GM21390 (cell line): ENCODE data around the gene SMOC1.

ENCODE experiments used
- ATAC-seq: cut with Tn5 transposase; IDR thresholded peaks from one replicate; pipeline ENCODE4 v1.9.1; 2021; ENCODE audit not compliant: unreplicated experiment

The SMOC1 gene

GRCh38 chr14:69861025-69861569 is 18.1 kb upstream of the SMOC1 start:
- ATAC-seq, result no peak

- ATAC-seq, result no peak
These were observed 16.1 kb upstream of the SMOC1 start for GRCh38 chr14:69863083-69863482.

- ATAC-seq, result no peak
These were observed 13.4 kb upstream of the SMOC1 start for GRCh38 chr14:69865701-69866365.

- ATAC-seq, result no peak
These were observed 10.8 kb upstream of the SMOC1 start for GRCh38 chr14:69868363-69868963.

GRCh38 chr14:69870613-69871012 is 8.6 kb upstream of the SMOC1 start:
- no peak for ATAC-seq

- ATAC-seq, result no peak
These were observed 5.1 kb upstream of the SMOC1 start for GRCh38 chr14:69873877-69874780.

GRCh38 chr14:69876221-69876847 is 2.9 kb upstream of the SMOC1 start:
- ATAC-seq, result no peak

- ATAC-seq, result no peak
These were observed 2.3 kb upstream of the SMOC1 start for GRCh38 chr14:69876848-69877306.

- ATAC-seq, result no peak
These were observed 1.7 kb upstream of the SMOC1 start for GRCh38 chr14:69877492-69877891.

- no peak for ATAC-seq
These were observed 965 bp upstream of the SMOC1 start for GRCh38 chr14:69878251-69878650.

GRCh38 chr14:69880044-69880487 is 850 bp downstream of the SMOC1 start:
- ATAC-seq, result no peak

- no peak for ATAC-seq
These were observed 1.7 kb downstream of the SMOC1 start for GRCh38 chr14:69880893-69881292.

GRCh38 chr14:69882116-69882864 is 3.1 kb downstream of the SMOC1 start:
- no peak for ATAC-seq

- ATAC-seq, result no peak
These were observed 3.7 kb downstream of the SMOC1 start for GRCh38 chr14:69882915-69883314.

- ATAC-seq, result no peak
These were observed 7.4 kb downstream of the SMOC1 start for GRCh38 chr14:69886453-69887242.

- no peak for ATAC-seq
These were observed 8.8 kb downstream of the SMOC1 start for GRCh38 chr14:69887740-69888657.

GRCh38 chr14:69891422-69891821 is 12.2 kb downstream of the SMOC1 start:
- no peak for ATAC-seq

GRCh38 chr14:69895109-69895508 is 15.9 kb downstream of the SMOC1 start:
- no peak for ATAC-seq
